Umbilical cord (tissue), 2 donors: ENCODE measurements around the gene CMKLR1. TPM values are rescaled to one million over a fixed set of nuclear protein-coding genes. Genes with fewer than 3 reads are reported as not detected.
A peak's percentile ranks its signal among the peaks of the same experiment; 100 is the strongest.

Experiments used
- DNase-seq: peaks from one replicate; pipeline ENCODE4 v3.0.0-alpha.2; 2015; ENCODE audit warnings: low spot score
- total RNA-seq: library from RNA; depleted of rRNA; stranded (reverse); fragments of >200 nt; gene quantifications from one replicate; pipeline ENCODE4 v1.2.3, GENCODE V29; 2014; ENCODE audit warnings: low replicate concordance; ENCODE audit not compliant: insufficient read depth

The CMKLR1 gene
- total RNA-seq, 1 donor from 2014 or later: 79.0 TPM

DNA sequence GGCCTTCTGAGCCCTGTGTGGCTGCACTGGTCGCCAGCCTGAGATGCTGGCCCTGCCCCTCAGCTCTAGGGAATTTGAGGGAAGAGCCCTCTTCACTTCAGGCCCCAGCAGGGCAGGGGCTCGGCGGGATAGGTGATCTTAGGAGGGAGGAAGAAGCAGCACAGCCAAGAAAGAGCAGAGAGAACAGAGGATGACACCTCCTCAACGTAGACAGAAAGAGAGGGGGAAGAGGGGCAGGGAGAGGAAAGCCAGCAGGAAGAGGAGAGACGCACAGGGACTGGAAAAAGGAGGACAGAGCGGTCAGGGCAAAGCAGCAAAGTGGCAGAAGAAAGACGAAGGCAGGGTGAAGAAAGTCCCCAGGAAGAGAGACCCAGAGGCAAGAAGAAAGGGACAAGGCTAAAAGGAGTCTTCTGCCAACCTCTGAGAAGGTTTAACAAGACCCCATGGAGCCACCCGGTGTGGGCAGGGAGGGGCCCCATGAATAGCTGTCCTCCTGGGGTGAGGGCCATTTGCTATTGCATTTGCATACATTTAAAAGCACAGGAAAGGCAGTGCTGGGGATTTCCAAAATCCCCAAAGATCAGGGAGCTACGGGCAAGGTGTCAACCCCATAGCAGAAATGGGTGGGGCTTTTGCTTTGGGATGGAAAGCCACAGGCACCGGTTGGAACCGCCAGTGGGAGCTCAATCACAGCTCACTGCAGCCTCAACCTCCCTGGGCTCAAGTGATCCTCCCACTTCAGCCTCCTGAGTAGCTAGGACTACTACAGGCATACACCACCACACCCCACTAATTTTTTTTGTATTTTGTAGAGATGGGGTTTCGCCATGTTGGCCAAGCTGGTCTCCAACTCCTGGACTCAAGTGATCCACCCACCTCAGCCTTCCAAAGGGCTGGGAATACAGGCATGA is 22.7 kb downstream of the CMKLR1 start:
- DNase-seq: no peak

DNA sequence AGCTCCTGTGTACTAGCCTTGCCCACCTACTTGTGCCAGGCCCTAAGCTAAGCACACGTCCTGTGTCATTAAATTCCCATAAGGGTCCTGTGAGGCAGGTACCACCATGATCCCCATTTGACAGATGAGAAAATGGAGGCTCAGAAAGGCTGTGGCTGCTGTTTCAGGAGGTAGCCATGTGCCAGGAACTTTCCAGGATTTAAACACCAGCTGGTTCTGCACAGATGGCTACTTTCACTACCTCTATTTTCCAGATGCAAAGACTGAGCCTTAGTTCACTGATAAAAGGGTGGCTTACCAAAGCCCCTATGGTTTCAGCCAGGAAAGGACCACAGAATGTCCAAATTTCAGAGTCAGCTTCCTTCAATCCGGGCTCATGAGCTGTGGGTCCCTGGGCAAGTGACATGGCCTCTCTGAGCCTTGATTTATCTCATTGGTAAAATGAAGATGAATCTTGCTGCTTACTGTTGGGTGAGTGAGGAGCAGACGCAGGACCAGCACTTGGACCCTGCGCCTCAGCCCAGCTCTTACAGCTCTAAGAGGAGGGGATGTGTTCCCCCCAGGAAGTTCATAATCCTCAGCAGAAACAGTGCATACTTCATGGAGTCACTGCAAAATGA is 23.5 kb downstream of the CMKLR1 start:
- no peak for DNase-seq

DNA sequence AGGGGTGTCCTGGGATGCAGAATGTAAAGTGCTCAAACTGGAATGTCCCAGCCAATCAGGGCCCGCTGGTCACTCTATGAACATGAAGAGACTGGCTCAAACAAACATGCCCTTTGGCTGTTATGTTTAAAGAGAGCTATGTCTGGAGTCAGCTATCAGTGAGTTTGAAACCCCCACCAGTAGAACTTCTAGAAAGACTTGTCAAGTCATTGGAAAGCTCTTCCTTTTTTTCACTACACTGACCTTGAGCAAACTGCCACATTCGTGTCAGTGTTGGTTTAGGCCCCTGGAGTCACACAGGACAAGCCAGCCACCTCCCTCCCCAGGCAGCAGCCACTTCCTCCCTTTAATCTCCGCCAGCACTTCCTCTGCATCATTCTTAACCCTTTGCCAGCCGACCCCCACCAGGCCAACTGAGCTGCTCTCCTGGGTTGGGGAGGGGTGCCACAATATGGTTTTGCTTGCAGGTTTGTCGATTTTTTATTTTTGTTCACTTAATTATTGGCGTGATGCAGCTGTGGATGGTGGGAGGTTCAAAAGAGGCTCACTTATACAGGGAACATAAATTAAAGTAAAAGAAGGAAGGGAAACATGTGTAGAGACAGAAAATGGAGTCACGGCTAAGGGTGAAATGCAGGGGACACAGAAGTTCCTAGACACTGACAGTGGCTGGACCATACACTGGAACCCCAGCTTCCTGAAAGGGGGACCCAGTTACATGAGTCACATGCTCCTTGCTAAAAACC is 25.3 kb downstream of the CMKLR1 start:
- no peak for DNase-seq

DNA sequence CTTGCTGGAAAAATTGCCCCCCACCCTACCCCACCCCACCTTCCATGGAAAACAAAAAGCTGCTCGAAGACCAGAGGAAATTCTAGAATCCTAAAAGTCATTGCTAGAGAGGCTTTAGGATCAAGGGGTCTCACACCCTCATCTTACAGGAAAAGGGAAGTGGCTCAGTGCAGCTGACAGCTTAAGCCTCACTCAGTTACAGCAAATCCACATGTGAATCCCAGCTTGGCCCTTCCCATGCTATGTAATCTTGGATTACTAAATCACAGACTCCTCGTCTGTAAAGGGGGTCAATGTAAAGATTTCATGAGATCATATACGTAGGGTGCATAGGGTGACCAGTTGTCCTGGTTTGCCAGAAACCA is 25.9 kb downstream of the CMKLR1 start:
- peak; percentile 94 for DNase-seq

DNA sequence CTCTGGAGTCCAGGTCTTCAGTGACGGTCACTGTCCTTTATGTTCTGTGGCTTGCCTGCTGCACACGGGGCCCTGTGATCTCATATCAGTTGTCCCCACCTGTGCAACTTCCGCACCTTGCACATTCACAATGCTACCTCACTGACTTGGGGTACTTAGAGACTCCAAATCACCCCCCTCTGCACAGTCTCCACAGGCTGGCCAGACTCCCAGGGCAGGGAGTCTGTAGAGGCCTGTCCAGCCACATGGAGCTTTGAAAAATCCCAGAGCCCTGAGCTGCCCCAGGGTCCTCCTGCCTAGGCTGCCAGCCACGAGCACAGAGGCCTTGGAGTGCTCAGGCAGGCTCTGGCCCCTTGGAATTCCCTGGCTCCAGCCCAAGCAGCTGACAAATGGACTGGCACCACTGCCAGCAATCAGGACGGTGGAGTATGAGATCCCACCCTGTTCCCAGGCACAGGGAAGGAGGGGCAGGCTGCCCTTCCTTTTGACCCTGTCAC is 26.4 kb downstream of the CMKLR1 start:
- DNase-seq: peak; percentile 97

DNA sequence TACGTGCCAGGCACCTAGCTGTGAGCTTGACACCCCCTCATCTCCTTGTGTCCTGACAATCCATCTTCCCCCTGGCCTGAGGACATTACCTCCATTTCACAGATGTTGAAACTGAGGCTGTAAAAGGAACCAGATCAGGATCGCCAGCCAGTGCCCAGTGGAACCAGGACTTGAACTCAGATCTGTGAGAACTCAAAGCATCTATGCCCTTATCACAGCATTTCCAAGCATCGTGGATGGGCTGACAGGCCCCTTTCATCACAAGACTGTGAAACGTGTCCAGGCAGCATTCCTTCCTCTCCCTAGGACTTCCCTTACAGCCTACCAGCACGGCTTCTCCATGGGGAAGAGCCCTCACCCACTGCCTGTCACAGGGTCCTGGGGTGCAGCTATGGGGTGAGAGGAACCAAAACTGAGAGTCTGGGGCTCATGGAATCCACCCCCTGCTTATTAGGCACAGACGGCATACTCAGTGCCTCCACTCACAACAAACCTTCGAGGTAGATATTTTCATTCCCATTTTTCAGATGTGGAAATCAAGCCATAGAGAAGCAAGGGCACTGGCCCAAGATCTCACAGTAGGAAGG is 26.9 kb downstream of the CMKLR1 start:
- DNase-seq: peak; percentile 20

DNA sequence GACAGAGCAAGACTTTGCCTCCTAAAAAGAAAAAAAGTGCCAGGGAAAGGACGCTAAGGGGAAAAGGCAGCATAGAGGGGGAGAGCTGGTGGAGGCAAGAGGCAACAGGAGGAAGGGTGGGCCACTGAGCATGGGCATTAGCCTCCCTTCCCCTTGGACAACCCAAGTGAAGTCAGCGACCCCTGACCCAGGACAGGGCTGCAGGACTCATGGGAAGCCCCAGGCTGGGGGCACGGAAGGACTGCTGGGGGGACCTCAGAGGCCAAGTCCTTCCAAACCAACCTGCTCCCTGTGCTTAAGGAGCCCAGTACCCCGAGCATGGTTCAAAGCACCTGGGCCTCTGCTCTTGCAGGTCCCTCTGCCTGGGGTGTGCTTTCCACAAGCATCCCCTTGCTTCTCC is 27.5 kb downstream of the CMKLR1 start:
- DNase-seq: no peak

DNA sequence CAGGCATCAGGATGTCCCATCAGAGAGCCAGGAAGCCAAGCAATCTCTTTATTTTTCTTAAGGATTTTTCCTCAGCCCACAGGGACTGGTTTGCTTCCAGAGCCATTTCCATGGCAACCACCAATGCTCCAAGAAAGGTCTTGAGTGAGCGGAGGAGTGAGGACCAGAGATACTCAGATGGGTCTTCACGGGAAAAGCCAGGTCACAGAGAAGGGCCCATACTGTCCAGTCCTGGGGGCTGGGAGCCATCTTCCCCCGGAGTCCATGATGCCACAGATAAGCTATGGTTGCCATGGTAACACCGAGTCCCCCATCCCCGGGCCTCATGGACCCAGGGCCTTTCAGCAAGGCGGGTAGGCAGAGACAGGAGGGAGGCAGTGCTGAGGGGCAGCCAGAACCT is 28.6 kb downstream of the CMKLR1 start:
- peak; percentile 79 for DNase-seq

DNA sequence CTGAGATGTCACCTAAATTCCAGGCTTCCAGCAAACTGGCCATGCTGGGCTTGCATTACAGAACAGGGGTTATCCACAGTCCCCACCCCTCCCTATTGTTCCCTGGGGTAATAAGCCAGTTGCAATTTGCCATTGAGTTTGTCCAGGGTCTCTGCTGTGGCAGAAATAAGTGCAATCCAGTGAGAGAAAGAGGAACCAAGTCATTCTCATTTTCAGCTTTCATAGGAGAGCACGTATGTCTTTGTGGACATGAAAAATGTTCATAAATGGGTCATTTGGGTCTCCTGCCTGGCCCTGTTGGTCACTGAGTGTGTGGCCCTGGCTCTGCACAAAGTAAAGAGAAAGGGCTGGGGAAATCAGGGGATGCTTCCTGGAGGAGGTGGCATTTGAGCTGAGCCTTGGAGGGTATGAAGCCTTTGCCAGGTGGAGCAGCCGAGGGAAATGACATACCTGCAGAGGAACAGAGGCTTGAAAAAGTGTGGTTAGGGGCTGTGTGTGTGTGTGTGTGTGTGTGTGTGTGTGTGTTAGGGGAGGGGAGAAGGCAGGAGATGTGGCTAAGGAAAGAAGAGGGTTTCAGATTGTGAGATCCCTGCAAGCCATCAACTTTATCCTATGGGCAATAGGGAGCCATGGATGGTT is 29.3 kb downstream of the CMKLR1 start:
- DNase-seq: no peak

DNA sequence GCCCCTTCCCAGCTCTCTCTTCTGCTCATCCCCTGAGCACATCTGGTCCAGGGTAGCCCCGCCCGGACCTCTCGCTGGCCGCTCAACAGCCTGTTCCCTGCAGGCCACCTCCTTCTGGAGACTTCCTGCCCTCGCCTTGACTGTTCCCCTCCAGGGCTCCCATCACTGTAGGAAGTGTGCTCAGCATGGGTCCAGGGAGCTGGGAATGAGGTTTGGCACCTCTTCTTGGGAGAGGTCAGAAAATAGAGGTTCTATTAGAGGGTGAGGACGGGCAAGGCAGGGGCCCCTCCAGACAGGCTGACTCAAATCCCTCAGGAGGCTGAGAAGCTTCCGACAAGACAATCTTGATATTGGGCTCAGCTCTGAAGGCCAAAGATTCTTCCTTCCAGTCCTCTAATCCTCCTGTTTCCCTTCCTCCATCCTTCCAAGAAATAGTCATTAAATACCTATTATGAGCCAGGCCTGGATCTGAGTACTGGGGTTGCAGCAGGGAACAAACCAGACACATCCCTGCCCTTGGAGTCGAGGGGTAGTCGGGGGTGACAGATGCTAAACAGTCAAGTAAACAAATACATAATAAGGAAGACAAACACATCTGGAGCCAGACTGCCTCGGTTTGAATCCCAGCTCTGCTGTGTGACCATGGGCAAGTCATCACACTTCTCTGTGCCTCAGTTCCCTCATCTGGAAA is 30.6 kb downstream of the CMKLR1 start:
- DNase-seq: peak; percentile 89

DNA sequence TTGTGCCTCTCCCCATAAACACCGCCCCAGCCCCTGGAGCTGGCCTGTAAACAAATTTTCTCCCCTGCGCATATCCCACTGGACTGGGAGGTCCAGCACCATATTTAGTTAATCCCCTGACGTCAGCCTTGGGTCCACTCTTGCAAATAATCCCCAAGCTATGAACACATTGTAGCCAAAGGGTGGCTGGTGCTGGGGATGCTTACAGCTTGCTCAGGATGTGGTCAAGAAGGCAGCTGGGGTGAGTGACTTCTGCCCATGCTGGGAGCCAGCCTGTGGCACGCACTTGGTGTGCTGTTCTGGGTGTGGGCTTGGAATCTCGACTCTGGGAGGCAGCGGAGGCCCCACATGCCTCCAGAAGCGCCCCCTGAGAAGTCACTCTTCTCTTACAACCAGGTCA is 32.1 kb downstream of the CMKLR1 start:
- DNase-seq: peak; percentile 60

DNA sequence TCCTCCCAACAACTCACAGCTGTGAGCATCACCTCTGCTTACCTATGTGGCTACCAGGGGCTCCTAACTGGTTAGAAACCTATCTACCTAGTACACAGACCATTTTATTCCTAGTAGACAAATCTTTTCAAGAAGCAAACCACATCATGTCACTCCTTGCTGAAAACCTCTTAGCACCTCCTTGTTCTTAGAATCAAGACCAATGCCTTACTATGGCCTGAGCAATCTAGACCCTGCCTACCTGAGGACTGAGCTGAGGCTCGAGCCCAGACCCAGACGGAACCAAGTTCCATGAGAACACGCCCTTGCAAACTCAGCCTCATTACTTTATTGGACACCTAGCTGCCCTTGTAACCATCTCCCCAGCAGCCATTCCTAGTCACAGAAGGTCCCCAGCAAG is 32.6 kb downstream of the CMKLR1 start:
- no peak for DNase-seq

DNA sequence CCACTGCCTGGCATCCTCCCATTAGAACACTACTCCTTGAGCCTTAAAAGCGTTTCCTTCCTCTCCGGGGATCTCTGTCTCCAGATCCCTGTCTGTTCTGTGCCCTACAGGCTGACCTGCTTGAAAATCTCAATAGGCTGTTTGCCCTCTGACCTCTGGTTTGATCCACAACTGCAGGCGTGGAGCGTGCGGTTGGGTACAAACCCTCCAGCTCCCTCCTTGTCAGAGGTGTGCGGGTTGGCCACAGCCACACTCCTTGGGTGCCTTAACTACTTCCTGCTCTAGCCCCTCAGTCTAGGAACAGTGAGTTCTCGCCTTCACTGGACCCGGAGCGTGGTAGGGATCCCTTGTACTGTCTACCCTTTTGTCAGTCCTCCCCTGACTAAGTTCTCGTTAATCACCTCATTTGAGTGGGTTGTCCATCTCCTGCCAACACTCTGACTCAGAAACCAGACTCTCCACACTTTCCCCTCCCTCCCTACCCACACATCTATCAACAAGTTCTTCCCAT is 33.1 kb downstream of the CMKLR1 start:
- peak; percentile 53 for DNase-seq

DNA sequence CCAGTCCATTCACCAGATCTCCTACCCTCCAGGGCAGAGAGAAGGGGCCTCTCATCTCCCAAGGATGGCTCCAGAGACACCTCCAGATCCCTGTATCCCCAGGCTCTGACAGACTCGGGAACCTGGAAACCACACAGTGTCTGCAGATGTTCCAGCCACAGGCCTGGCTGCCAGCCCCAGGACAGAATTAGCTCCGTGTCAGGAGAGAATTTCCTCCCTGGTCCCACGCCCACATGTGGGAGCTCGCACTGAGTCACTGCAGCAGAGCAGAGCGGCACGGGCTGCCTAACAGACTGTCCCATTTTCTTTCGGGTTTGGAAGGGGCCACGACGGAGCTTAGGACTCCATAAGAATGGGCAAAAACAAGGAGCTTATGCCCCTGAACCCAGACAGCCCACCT is 33.6 kb downstream of the CMKLR1 start:
- peak; percentile 95 for DNase-seq

DNA sequence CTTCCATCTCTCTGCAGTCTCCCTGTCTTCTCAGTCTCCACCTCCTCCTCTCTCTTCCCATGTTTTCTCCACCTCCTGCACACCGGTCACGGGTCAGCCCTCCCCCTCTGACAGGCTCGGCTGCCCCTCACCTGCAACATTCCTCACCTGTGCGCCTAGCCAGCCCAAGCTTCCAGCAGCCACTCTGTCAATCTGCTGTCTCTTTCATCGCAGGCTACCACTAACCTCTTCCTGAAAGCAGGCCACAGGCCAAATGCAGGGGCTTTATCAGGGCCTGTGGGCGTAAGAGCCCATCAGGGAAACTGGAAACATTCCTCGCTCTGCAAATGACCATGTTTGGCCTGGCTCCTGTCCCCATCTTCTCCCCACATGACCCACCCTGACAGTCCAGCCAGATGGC is 34.5 kb downstream of the CMKLR1 start:
- no peak for DNase-seq

DNA sequence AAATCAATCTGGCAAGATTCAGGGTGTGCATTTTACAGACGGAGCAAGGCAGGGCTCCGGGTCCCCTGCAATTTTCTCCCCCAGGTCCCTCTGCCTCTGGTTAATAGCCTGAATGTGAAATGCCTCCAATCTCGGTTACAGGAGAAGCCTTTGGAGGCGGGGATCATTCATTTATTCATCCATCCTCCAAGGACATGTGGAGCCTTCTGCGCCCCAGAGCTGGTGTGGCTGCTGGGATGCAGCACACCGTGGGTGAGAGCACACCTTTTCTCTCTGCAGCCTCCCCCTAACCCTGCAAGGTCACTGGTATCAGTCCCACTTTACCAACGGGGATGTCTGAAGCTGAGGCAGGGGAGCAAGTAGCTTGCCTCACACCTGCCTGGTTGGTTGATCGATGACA is 35.4 kb downstream of the CMKLR1 start:
- no peak for DNase-seq

DNA sequence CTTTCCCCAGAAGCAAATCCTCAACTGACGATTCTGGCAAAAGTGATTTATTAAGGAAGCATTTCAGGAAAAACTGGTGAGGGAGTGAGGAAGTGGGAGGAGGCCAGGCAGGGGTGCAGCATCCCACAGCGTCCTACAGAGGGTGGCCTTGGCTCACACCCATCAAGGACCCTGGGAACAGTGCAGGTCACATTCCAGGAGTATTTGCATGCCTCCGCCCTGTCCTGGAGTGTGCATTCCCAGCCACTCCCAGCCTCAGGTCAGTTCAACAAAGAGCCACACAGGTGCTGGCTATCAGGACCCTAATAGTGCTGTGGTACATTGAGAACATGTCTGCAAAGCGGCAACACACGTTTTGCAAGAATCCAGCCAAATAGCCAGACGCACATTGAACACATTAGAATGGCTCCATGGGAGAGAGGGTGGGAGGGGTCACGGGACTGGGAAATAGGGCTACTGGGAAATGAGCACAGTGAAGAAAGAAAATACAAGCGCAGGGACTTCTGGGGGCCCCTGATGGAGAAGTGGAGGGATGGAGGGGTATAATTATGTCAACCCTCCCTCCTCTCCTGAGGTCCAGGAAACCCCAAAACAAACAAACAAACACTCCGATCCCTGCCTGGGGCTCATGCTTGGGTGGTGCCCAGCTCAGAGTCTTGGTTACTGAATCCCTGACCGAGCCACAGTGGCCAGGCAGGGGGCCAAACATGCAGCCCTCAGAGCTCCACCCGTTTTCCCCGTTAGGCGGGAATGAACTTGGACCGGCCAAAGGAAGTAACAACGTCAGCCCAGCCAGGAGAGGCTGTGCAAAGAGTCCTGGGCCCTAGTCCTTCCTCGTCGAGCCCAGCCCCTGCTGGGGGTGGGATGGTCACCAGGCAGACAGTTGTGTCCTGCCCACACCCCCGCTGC is 36.5 kb downstream of the CMKLR1 start:
- DNase-seq: peak; percentile 77

DNA sequence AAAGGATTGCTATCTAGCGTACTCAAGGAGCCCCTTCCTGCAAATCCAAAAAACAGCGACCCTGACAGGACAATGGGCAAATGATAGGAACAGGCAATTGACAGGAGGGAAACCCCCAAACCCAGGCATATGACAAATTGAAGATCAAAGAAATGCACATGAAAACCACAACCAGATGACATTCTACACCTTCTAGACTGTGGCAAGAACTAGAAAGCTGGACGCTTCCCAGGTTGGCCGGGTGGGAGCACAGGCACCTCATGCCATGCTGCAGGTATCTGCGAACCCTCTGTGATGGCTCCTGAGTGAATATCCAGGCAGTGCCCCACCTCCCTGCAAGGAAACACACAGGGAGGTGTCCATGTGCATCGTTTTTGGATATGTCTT is 37.1 kb downstream of the CMKLR1 start:
- DNase-seq: no peak

DNA sequence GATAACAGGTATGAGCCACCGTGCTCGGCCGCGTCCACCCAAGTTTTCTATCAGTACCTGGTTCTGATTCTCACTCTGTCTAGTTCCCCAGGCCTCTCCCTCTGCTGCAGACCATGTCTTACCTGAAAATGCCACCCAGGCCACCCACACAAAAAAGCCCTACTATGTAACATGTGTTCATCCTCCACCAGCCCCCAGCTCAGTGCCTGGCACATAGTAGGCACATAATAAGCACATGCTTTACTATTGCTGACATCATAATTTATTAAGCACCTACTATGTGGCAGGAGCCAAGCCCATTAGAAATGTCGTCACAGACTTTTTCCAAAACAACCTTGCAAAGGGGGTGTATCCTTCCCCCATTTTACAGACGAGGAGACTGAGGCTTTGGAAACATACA is 37.8 kb downstream of the CMKLR1 start:
- no peak for DNase-seq
